GM12878 (cell line): ENCODE measurements around the gene NRBP1.

ENCODE experiments used
- CHD4 ChIP-seq: fragments of 200-600 bp; sonication (generic); IDR thresholded peaks from 2 replicates; pipeline ENCODE4 v1.6.1; 2016; ENCODE audit warnings: mild to moderate bottlenecking
- CREM ChIP-seq: IDR thresholded peaks from 2 replicates; pipeline ENCODE4 v1.6.1; 2014; ENCODE audit warnings: antibody characterized with exemption, low read depth
- CTCF ChIP-seq, 3 experiments: IDR thresholded peaks in 2 of 3; conservative IDR thresholded peaks in 1 of 3; 2 replicates each; pipeline ENCODE4 v1.5.1; 2011; ENCODE audit warnings: low read depth in 3 of 3, low read length in 3 of 3, mild to moderate bottlenecking in 3 of 3, control low read depth in 2 of 3, moderate library complexity in 2 of 3, inconsistent platforms in 1 of 3, mixed read lengths in 1 of 3; ENCODE audit not compliant: control insufficient read depth in 2 of 3, insufficient read depth in 1 of 3; ENCODE audit errors: extremely low read depth in 1 of 3
- EGR1 ChIP-seq, 2 experiments: IDR thresholded peaks; 1 replicate in 1 of 2; 2 replicates in 1 of 2; pipeline ENCODE4 v1.6.1; 2011 to 2012; ENCODE audit warnings: low read depth in 2 of 2, low read length in 2 of 2, borderline replicate concordance in 1 of 2, mild to moderate bottlenecking in 1 of 2, moderate library complexity in 1 of 2
- EP300 ChIP-seq, 2 experiments: fragments of 150-350 bp in 1 of 2; IDR thresholded peaks; 2 replicates each; pipeline ENCODE4 v1.6.1; 2011 to 2012; ENCODE audit warnings: low read depth in 2 of 2, low read length in 2 of 2, borderline replicate concordance in 1 of 2, improper control_type of control experiment in 1 of 2, inconsistent platforms in 1 of 2; ENCODE audit not compliant: control insufficient read depth in 1 of 2
- MAX ChIP-seq: IDR thresholded peaks from 2 replicates; pipeline ENCODE4 v1.6.1; 2012; ENCODE audit warnings: low read depth, low read length, improper control_type of control experiment
- POLR2A ChIP-seq: IDR thresholded peaks from 2 replicates; pipeline ENCODE4 v1.6.1; 2011; ENCODE audit warnings: low read depth, mild to moderate bottlenecking, low read length
- POLR2AphosphoS5 ChIP-seq: IDR thresholded peaks from 2 replicates; pipeline ENCODE4 v1.6.1; 2011; ENCODE audit warnings: mild to moderate bottlenecking, low read length, inconsistent platforms
- SIN3A ChIP-seq: IDR thresholded peaks from 2 replicates; pipeline ENCODE4 v1.6.1; 2012; ENCODE audit warnings: low read depth, low read length, improper control_type of control experiment
- TAF1 ChIP-seq: IDR thresholded peaks from 2 replicates; pipeline ENCODE4 v1.6.1; 2011; ENCODE audit warnings: mild to moderate bottlenecking, low read depth, low read length, borderline replicate concordance
- USF2 ChIP-seq: IDR thresholded peaks from 2 replicates; pipeline ENCODE4 v1.6.1; 2011; ENCODE audit warnings: low read depth, low read length, improper control_type of control experiment, borderline replicate concordance
- TF ChIP-seq, protein P1 (sequence below): fragments of 450-650 bp; formaldehyde crosslinking; IDR thresholded peaks from 2 replicates; pipeline ENCODE4 v1.4.0; 2020; ENCODE audit warnings: mild to moderate bottlenecking, moderate library complexity

DNA sequence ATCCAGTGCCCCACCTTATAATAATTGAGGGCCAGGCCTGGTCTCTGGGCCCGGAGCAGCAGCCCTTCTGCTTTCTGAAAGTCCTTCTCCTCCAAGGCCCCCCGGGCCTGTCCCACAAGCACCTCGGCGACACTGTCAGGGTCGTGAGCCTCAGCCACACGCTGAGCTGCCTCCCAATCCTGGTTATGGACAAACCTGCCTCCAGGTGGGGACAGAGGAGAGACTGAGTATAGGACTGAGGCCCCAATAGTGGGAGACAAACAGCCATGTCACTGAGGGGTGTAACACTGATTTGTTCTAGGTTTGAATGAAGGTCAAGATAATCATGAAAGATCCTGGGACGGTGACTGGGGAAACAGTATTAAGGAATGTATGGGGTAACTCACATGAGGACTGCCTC, 25.5 kb downstream of the NRBP1 start:
- TF ChIP-seq, protein P1, sequence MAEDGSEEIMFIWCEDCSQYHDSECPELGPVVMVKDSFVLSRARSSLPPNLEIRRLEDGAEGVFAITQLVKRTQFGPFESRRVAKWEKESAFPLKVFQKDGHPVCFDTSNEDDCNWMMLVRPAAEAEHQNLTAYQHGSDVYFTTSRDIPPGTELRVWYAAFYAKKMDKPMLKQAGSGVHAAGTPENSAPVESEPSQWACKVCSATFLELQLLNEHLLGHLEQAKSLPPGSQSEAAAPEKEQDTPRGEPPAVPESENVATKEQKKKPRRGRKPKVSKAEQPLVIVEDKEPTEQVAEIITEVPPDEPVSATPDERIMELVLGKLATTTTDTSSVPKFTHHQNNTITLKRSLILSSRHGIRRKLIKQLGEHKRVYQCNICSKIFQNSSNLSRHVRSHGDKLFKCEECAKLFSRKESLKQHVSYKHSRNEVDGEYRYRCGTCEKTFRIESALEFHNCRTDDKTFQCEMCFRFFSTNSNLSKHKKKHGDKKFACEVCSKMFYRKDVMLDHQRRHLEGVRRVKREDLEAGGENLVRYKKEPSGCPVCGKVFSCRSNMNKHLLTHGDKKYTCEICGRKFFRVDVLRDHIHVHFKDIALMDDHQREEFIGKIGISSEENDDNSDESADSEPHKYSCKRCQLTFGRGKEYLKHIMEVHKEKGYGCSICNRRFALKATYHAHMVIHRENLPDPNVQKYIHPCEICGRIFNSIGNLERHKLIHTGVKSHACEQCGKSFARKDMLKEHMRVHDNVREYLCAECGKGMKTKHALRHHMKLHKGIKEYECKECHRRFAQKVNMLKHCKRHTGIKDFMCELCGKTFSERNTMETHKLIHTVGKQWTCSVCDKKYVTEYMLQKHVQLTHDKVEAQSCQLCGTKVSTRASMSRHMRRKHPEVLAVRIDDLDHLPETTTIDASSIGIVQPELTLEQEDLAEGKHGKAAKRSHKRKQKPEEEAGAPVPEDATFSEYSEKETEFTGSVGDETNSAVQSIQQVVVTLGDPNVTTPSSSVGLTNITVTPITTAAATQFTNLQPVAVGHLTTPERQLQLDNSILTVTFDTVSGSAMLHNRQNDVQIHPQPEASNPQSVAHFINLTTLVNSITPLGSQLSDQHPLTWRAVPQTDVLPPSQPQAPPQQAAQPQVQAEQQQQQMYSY (CRISPR knock-in tag) = no peak
- TF ChIP-seq EGR1 (IDR thresholded peaks at IDR 0.05; ENCODE audit: borderline replicate concordance in 1 of 2, low read depth in 2 of 2, low read length in 2 of 2) (no peak), USF2 (no peak), CHD4 (no peak), EP300 (IDR thresholded peaks at IDR 0.05; ENCODE audit: borderline replicate concordance in 1 of 2, control insufficient read depth in 1 of 2, low read depth in 2 of 2, low read length in 2 of 2) (no peak), POLR2AphosphoS5 (no peak), SIN3A (no peak), TAF1 (no peak), POLR2A (no peak), CTCF (IDR thresholded peaks at IDR 0.05 in 2 of 3, conservative IDR thresholded peaks at IDR 0.05 in 1 of 3; ENCODE audit: control insufficient read depth in 2 of 3, extremely low read depth in 1 of 3, insufficient read depth in 1 of 3, low read depth in 3 of 3, low read length in 3 of 3) (no peak), MAX (no peak), CREM (no peak)
